ENCODE measurements around the gene TNN. TPM values are rescaled to one million over a fixed set of nuclear protein-coding genes. Genes with fewer than 3 reads are reported as not detected.

TNN gene
- total and polyA plus RNA-seq, 5 donors from 2014 or later = 0.09 TPM; not detected in 4

DNA sequence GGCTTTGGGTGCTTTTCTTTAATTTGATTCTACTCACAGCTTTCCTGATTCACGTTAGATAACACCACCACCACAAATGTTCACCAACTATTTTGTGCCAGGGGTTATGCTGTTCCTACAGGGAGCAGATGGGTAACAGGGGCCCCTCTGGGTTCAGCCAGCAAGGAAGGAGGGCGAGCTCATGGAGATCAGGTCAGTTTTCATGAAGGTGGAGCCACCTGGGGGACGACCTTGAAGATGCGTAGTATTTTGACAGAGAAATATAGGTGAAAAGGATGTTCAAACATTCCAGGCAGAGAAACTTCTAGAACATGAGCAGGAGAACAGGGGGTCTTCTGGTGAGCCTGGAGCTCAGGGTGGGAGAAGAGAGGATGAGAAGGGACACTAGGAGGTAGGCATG lies 96.1 kb downstream of the TNN start:
- Histone ChIP-seq H3K27ac (ENCODE audit: insufficient read depth, low read length, poor library complexity, severe bottlenecking) (no peak overlapping the region), H3K9me3 (ENCODE audit: control insufficient read depth in 2 of 2, low read length in 2 of 2) (no peaks in the 10 kb centered on the region), H3K27me3 (ENCODE audit: control insufficient read depth, insufficient read depth, low read length) (no peaks in the 10 kb centered on the region), H3K4me3 (ENCODE audit: low read depth, low read length) (no peak overlapping the region), H3K36me3 (ENCODE audit: control insufficient read depth, insufficient read depth, low read length) (peaks cover 91% of the 10 kb centered on the region), H3K4me1 (ENCODE audit: control insufficient read depth, insufficient read depth, low read length, poor library complexity, severe bottlenecking) (no peaks in the 10 kb centered on the region)
- ATAC-seq (ENCODE audit: low read depth in 2 of 2) = no peak
- peaks cover 64% of the 10 kb centered on the region for H3K36me3 Mint-ChIP-seq
- H3K4me1 Mint-ChIP-seq = peaks cover 8 to 41% (median 32%) of the 10 kb centered on the region in 4 donors
- no peaks in the 10 kb centered on the region for H3K27me3 Mint-ChIP-seq
- no peak overlapping the region for H3K4me3 Mint-ChIP-seq
- no peak for DNase-seq
- peak overlapping the region in 1 of 3 donors; percentile 64 for H3K27ac Mint-ChIP-seq
- H3K9me3 Mint-ChIP-seq = no peaks in the 10 kb centered on the region

DNA sequence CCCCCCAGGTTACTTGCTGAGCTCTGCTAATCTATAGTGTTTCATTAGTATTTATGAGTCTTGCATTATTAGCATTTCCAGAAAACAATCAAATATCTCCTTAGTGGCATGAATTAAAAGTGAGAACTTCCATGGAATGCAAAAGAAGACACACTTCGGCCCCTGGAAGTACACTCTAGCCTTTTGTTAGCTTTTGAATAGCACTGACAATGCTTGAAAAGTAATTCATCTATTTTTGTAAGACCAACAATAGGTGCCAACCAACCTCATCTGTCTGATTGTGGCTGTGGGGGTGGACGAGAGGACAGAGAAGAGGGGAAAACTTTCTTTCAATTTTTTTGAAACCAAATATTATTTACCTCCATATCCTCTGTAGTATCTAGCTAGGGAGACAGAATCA lies 97.1 kb downstream of the TNN start:
- no peak overlapping the region for H3K4me3 ChIP-seq (ENCODE audit: low read depth, low read length)
- H3K27ac ChIP-seq (ENCODE audit: insufficient read depth, low read length, poor library complexity, severe bottlenecking) = peak overlapping the region; percentile 7
- H3K9me3 ChIP-seq (ENCODE audit: control insufficient read depth in 2 of 2, low read length in 2 of 2) = no peaks in the 10 kb centered on the region
- H3K4me1 Mint-ChIP-seq = peaks cover 14 to 47% (median 42%) of the 10 kb centered on the region in 4 donors
- H3K9me3 Mint-ChIP-seq = no peaks in the 10 kb centered on the region
- H3K27ac Mint-ChIP-seq = no peak overlapping the region
- peaks cover 59% of the 10 kb centered on the region for H3K36me3 Mint-ChIP-seq
- peaks cover 5% of the 10 kb centered on the region for H3K4me1 ChIP-seq (ENCODE audit: control insufficient read depth, insufficient read depth, low read length, poor library complexity, severe bottlenecking)
- H3K4me3 Mint-ChIP-seq = no peak overlapping the region
- ATAC-seq (ENCODE audit: low read depth in 2 of 2) (no peak), DNase-seq (no peak)
- no peaks in the 10 kb centered on the region for H3K27me3 Mint-ChIP-seq
- no peaks in the 10 kb centered on the region for H3K27me3 ChIP-seq (ENCODE audit: control insufficient read depth, insufficient read depth, low read length)
- peaks cover 91% of the 10 kb centered on the region for H3K36me3 ChIP-seq (ENCODE audit: control insufficient read depth, insufficient read depth, low read length)

DNA sequence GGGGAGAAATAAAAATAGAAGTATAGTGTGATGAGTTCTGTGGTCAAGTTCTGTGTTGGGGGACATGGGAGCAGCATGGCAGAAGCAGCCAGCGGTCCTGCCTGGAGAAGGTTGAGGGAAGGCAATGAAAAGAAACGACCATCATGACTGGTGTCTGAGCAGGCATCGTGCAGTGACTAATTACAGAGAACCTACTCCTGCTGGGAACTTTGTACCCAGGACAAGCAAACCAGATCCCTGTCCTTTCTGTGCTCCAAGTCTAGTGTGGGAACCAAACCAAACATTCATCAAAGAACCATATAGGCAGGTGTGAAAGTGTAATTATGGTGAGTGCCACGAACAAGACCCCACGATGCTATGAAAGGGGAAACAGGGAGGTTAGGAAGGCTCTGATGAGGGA lies 99.1 kb downstream of the TNN start:
- H3K4me1 Mint-ChIP-seq = peaks cover 29 to 61% (median 56%) of the 10 kb centered on the region in 4 donors

DNA sequence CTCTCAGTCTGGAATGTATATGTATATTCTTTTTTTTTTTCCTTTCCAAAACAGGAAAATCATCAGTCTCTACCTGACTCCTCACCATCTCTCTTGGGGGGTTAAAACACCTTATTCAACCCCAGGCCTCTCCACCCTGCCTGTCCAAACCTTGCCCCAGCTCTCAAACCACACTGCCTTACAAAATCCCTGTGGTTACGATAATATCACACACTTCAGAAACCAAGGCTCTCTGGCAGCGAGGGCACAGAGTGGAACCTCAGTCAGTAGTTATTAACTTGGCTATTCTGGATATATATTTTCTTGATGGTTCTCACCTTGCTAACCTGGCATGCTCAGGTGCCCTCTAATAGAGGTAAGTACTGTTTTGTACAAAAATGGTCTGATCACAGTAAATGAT lies 100.2 kb downstream of the TNN start:
- H3K27me3 ChIP-seq (ENCODE audit: control insufficient read depth, insufficient read depth, low read length) = no peaks in the 10 kb centered on the region
- no peak overlapping the region for H3K4me3 ChIP-seq (ENCODE audit: low read depth, low read length)
- ATAC-seq (ENCODE audit: low read depth in 2 of 2) (no peak), DNase-seq (no peak)
- Mint-ChIP-seq H3K27me3 (no peaks in the 10 kb centered on the region), H3K27ac (peak overlapping the region in 1 of 3 donors; percentile 88), H3K9me3 (no peaks in the 10 kb centered on the region), H3K36me3 (peaks cover 62% of the 10 kb centered on the region), H3K4me3 (no peak overlapping the region), H3K4me1 (peaks cover 29 to 71% (median 59%) of the 10 kb centered on the region in 4 donors)
- H3K27ac ChIP-seq (ENCODE audit: insufficient read depth, low read length, poor library complexity, severe bottlenecking) = peak overlapping the region; percentile 47
- H3K9me3 ChIP-seq (ENCODE audit: control insufficient read depth in 2 of 2, low read length in 2 of 2) = no peaks in the 10 kb centered on the region
- H3K4me1 ChIP-seq (ENCODE audit: control insufficient read depth, insufficient read depth, low read length, poor library complexity, severe bottlenecking) = peaks cover 20% of the 10 kb centered on the region
- peaks cover 82% of the 10 kb centered on the region for H3K36me3 ChIP-seq (ENCODE audit: control insufficient read depth, insufficient read depth, low read length)

More for the DNA sequence above, 99.1 kb downstream of the TNN start:
- Histone ChIP-seq H3K27ac (ENCODE audit: insufficient read depth, low read length, poor library complexity, severe bottlenecking) (no peak overlapping the region), H3K9me3 (ENCODE audit: control insufficient read depth in 2 of 2, low read length in 2 of 2) (no peaks in the 10 kb centered on the region), H3K4me1 (ENCODE audit: control insufficient read depth, insufficient read depth, low read length, poor library complexity, severe bottlenecking) (peaks cover 14% of the 10 kb centered on the region), H3K36me3 (ENCODE audit: control insufficient read depth, insufficient read depth, low read length) (peaks cover 83% of the 10 kb centered on the region), H3K27me3 (ENCODE audit: control insufficient read depth, insufficient read depth, low read length) (no peaks in the 10 kb centered on the region), H3K4me3 (ENCODE audit: low read depth, low read length) (no peak overlapping the region)
- no peaks in the 10 kb centered on the region for H3K27me3 Mint-ChIP-seq
- ATAC-seq (ENCODE audit: low read depth in 2 of 2) (no peak), DNase-seq (no peak)
- H3K4me3 Mint-ChIP-seq = peak overlapping the region in 1 of 4 donors; percentile 56
- no peaks in the 10 kb centered on the region for H3K9me3 Mint-ChIP-seq
- H3K36me3 Mint-ChIP-seq = peaks cover 58% of the 10 kb centered on the region
- peak overlapping the region in 1 of 3 donors; percentile 85 for H3K27ac Mint-ChIP-seq

DNA sequence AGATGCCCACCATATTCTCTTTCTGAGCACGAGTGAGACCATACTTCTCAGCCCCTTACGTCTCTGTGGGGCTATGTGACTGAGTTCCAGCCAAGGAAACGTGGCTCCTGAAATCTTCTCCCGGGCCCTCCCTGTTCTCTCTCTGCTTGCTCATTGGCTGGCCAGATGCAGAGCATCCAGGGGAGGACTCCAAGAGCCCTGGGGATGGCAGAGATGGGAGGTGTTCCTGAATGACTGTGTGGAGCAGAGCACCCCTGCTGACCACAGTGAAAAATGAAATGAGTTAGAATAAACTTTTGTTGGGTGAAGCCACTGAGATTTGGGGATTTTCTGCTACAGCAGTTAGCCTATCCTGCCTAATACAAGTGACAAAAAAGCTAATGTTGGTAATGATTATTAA lies 101.1 kb downstream of the TNN start:
- Histone ChIP-seq H3K4me1 (ENCODE audit: control insufficient read depth, insufficient read depth, low read length, poor library complexity, severe bottlenecking) (peaks cover 23% of the 10 kb centered on the region), H3K4me3 (ENCODE audit: low read depth, low read length) (no peak overlapping the region), H3K27ac (ENCODE audit: insufficient read depth, low read length, poor library complexity, severe bottlenecking) (peak overlapping the region; percentile 49), H3K9me3 (ENCODE audit: control insufficient read depth in 2 of 2, low read length in 2 of 2) (no peaks in the 10 kb centered on the region), H3K36me3 (ENCODE audit: control insufficient read depth, insufficient read depth, low read length) (peaks cover 83% of the 10 kb centered on the region), H3K27me3 (ENCODE audit: control insufficient read depth, insufficient read depth, low read length) (no peaks in the 10 kb centered on the region)
- peak overlapping the region; percentile 70 to 85 (median 79) for H3K27ac Mint-ChIP-seq
- DNase-seq = no peak
- peaks cover 29 to 73% (median 61%) of the 10 kb centered on the region in 4 donors for H3K4me1 Mint-ChIP-seq
- H3K36me3 Mint-ChIP-seq = peaks cover 58% of the 10 kb centered on the region
- H3K4me3 Mint-ChIP-seq = no peak overlapping the region
- no peaks in the 10 kb centered on the region for H3K27me3 Mint-ChIP-seq
- ATAC-seq (ENCODE audit: low read depth in 2 of 2) = no peak
- no peaks in the 10 kb centered on the region for H3K9me3 Mint-ChIP-seq

DNA sequence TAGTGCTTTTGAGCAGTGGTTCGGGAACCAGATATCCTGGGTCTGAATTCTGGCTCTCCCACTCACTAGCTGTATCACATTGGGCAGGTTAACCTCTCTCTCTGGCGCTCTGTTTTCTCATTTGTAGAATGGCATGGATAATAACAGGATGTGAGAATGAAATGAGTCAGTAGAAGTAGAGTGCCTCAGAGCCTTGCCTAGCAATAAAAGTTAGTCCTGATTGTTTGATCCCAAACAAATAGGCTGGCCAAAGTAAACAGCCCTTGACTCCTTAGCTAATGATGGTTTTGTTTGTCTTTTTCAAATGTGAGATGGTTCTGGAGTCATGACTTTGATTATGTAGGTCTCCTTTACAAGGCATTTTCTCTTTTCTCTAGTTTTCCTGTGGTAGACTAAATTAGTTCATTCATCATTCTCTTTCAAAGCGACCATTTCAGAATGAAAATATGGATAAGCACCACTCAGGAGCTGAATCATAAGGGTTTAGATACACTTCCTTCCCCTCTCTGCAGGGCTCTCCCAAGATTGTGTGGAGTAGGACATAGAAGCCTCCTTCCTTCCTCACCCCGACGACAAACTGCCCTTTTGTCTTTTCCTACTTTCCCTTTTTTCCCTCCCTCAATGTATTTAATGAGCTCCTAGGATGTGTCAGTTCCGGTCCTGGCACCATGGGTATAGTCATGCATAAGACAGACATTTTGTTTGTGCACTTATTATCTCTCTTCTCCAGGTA lies 101.8 kb downstream of the TNN start:
- Histone ChIP-seq H3K27ac (ENCODE audit: insufficient read depth, low read length, poor library complexity, severe bottlenecking) (peak overlapping the region; percentile 49), H3K9me3 (ENCODE audit: control insufficient read depth in 2 of 2, low read length in 2 of 2) (no peaks in the 10 kb centered on the region), H3K4me3 (ENCODE audit: low read depth, low read length) (no peak overlapping the region), H3K4me1 (ENCODE audit: control insufficient read depth, insufficient read depth, low read length, poor library complexity, severe bottlenecking) (peaks cover 28% of the 10 kb centered on the region), H3K27me3 (ENCODE audit: control insufficient read depth, insufficient read depth, low read length) (no peaks in the 10 kb centered on the region), H3K36me3 (ENCODE audit: control insufficient read depth, insufficient read depth, low read length) (peaks cover 77% of the 10 kb centered on the region)
- ATAC-seq (ENCODE audit: low read depth in 2 of 2) (no peak), DNase-seq (no peak)
- Mint-ChIP-seq H3K36me3 (peaks cover 60% of the 10 kb centered on the region), H3K9me3 (no peaks in the 10 kb centered on the region), H3K27me3 (no peaks in the 10 kb centered on the region), H3K4me1 (peaks cover 33 to 80% (median 64%) of the 10 kb centered on the region in 4 donors), H3K27ac (peak overlapping the region; percentile 70 to 85 (median 79)), H3K4me3 (peak overlapping the region in 1 of 4 donors; percentile 45)

DNA sequence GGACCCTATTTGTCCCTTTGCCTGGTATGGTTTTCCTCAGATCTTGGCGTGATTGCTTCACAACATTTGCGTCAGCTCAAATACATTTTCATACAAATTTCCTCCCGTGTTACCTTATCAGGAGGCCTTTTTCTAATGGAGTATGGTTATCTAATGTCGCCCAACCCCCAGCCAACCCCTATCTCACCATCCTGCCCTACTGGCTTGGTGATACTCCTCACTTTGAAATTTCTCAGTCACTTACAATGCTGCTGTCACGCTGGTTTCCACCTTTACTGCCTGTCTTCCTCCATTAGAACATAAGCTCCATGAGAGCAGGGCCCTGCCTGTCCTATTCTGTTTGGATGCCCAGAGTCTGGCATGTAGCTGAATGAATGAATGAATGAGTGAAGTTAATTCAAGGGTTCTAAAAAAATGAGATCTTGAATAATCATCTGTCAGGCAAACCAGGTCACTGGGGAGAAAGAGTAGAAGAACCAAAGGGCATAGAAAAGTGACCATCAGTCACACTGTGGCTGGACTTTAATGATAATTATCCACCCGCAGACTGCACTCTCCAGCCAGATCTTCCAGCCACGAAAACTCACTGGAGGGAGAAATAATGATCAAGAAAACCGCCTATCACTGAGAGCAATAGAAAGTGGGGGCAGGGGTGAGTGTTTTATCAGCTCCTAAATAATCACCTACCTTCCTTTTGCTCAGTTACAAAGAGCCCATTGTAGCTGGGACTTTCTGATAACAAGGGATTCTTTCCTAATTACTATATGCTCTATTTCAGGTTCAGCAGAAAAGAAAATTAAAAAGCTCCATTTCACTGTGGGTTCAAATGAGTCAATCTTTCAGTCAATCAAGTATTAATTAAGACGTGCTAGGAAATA lies 103.6 kb downstream of the TNN start:
- no peak overlapping the region for H3K27ac ChIP-seq (ENCODE audit: insufficient read depth, low read length, poor library complexity, severe bottlenecking)
- Mint-ChIP-seq H3K4me1 (peaks cover 42 to 94% (median 74%) of the 10 kb centered on the region in 4 donors), H3K36me3 (peaks cover 67% of the 10 kb centered on the region), H3K9me3 (peaks cover 0 to 1% (median 0%) of the 10 kb centered on the region in 7 donors), H3K4me3 (peak overlapping the region in 2 of 4 donors; percentile 2 to 3), H3K27me3 (no peaks in the 10 kb centered on the region), H3K27ac (peak overlapping the region; percentile 85 to 91 (median 89))
- no peaks in the 10 kb centered on the region for H3K27me3 ChIP-seq (ENCODE audit: control insufficient read depth, insufficient read depth, low read length)
- ATAC-seq (ENCODE audit: low read depth in 2 of 2) (no peak), DNase-seq (no peak)
- peaks cover 70% of the 10 kb centered on the region for H3K36me3 ChIP-seq (ENCODE audit: control insufficient read depth, insufficient read depth, low read length)
- peaks cover 33% of the 10 kb centered on the region for H3K4me1 ChIP-seq (ENCODE audit: control insufficient read depth, insufficient read depth, low read length, poor library complexity, severe bottlenecking)
- H3K9me3 ChIP-seq (ENCODE audit: control insufficient read depth in 2 of 2, low read length in 2 of 2) = no peaks in the 10 kb centered on the region
- H3K4me3 ChIP-seq (ENCODE audit: low read depth, low read length) = no peak overlapping the region
